ENCODE data around the gene ASXL3. TPM values are rescaled to one million over a fixed set of nuclear protein-coding genes. Genes with fewer than 3 reads are reported as not detected.

The ASXL3 gene
- polyA plus RNA-seq, 1 donor (not counting 4 experiments of a cell fraction or from before 2014, with no cell fraction given), result not detected

GRCh38 chr18:33676593-33676992 lies 98.6 kb downstream of the ASXL3 start:
- Histone ChIP-seq H3K4me1 (ENCODE audit: control insufficient read depth, extremely low read depth, insufficient read depth, low read length) (no peaks in the 10 kb centered on the region), H3K9ac (ENCODE audit: control insufficient read depth, extremely low read depth, insufficient read depth, low read length) (no peak overlapping the region), H2AFZ (ENCODE audit: control insufficient read depth, low read length) (no peak overlapping the region), H3K79me2 (ENCODE audit: control insufficient read depth, insufficient read depth, low read length) (no peaks in the 10 kb centered on the region), H3K9me1 (ENCODE audit: control insufficient read depth, extremely low read depth, insufficient read depth, low read length) (no peaks in the 10 kb centered on the region), H3K4me2 (ENCODE audit: control insufficient read depth, extremely low read depth, insufficient read depth, low read depth, low read length) (no peak overlapping the region), H3K27ac (ENCODE audit: control insufficient read depth, insufficient read depth, low read length) (no peak overlapping the region), H3K36me3 (ENCODE audit: control insufficient read depth in 2 of 2, extremely low read depth in 1 of 2, insufficient read depth in 2 of 2, low read length in 2 of 2) (no peaks in the 10 kb centered on the region), H3K27me3 (ENCODE audit: control insufficient read depth, extremely low read depth, insufficient read depth, low read length) (no peaks in the 10 kb centered on the region), H4K20me1 (ENCODE audit: control insufficient read depth, extremely low read depth, insufficient read depth, low read length) (no peaks in the 10 kb centered on the region), H3K4me3 (ENCODE audit: control insufficient read depth in 2 of 3, extremely low read depth in 1 of 3, insufficient read depth in 2 of 3, low read depth in 1 of 3, low read length in 3 of 3) (no peak overlapping the region), H3K9me3 (ENCODE audit: control insufficient read depth, low read depth, low read length) (no peaks in the 10 kb centered on the region)
- dilution Hi-C loops (cut with MboI; ENCODE audit: extremely low pct_ligation_motif_present, low sequenced_read_pairs), result no loop called here
- DNase-seq (ENCODE audit: low read depth, low spot score) (no peak), FAIRE-seq (no peak)
- TF ChIP-seq CTCF (optimal IDR thresholded peaks at IDR 0.05 in 1 of 3, IDR thresholded peaks at IDR 0.05 in 1 of 3, conservative IDR thresholded peaks at IDR 0.05 in 1 of 3; ENCODE audit: extremely low read depth in 1 of 3, insufficient read depth in 2 of 3, low read length in 3 of 3) (no peak), EZH2 (IDR thresholded peaks at IDR 0.05; ENCODE audit: low read length) (no peak)

GRCh38 chr18:33677891-33678290 lies 99.9 kb downstream of the ASXL3 start:
- H3K36me3 ChIP-seq (ENCODE audit: control insufficient read depth in 2 of 2, extremely low read depth in 1 of 2, insufficient read depth in 2 of 2, low read length in 2 of 2), result no peaks in the 10 kb centered on the region
- no peak for FAIRE-seq
- no peaks in the 10 kb centered on the region for H3K79me2 ChIP-seq (ENCODE audit: control insufficient read depth, insufficient read depth, low read length)

More at GRCh38 chr18:33677891-33678290, 99.9 kb downstream of the ASXL3 start:
- H3K4me3 ChIP-seq (ENCODE audit: control insufficient read depth in 2 of 3, extremely low read depth in 1 of 3, insufficient read depth in 2 of 3, low read depth in 1 of 3, low read length in 3 of 3), result no peak overlapping the region
- H3K9me1 ChIP-seq (ENCODE audit: control insufficient read depth, extremely low read depth, insufficient read depth, low read length), result no peaks in the 10 kb centered on the region
- H3K27ac ChIP-seq (ENCODE audit: control insufficient read depth, insufficient read depth, low read length), result no peak overlapping the region
- no peaks in the 10 kb centered on the region for H3K9me3 ChIP-seq (ENCODE audit: control insufficient read depth, low read depth, low read length)
- H2AFZ ChIP-seq (ENCODE audit: control insufficient read depth, low read length), result no peak overlapping the region
- no peak for DNase-seq (ENCODE audit: low read depth, low spot score)
- H3K4me2 ChIP-seq (ENCODE audit: control insufficient read depth, extremely low read depth, insufficient read depth, low read depth, low read length), result no peak overlapping the region
- no peaks in the 10 kb centered on the region for H4K20me1 ChIP-seq (ENCODE audit: control insufficient read depth, extremely low read depth, insufficient read depth, low read length)
- dilution Hi-C loops (cut with MboI; ENCODE audit: extremely low pct_ligation_motif_present, low sequenced_read_pairs), result no loop called here
- no peaks in the 10 kb centered on the region for H3K27me3 ChIP-seq (ENCODE audit: control insufficient read depth, extremely low read depth, insufficient read depth, low read length)
- TF ChIP-seq CTCF (optimal IDR thresholded peaks at IDR 0.05 in 1 of 3, IDR thresholded peaks at IDR 0.05 in 1 of 3, conservative IDR thresholded peaks at IDR 0.05 in 1 of 3; ENCODE audit: extremely low read depth in 1 of 3, insufficient read depth in 2 of 3, low read length in 3 of 3) (no peak), EZH2 (IDR thresholded peaks at IDR 0.05; ENCODE audit: low read length) (no peak)
- no peaks in the 10 kb centered on the region for H3K4me1 ChIP-seq (ENCODE audit: control insufficient read depth, extremely low read depth, insufficient read depth, low read length)
- H3K9ac ChIP-seq (ENCODE audit: control insufficient read depth, extremely low read depth, insufficient read depth, low read length), result no peak overlapping the region
